Measurements from ENCODE around the gene SORBS2.

The SORBS2 gene

DNA sequence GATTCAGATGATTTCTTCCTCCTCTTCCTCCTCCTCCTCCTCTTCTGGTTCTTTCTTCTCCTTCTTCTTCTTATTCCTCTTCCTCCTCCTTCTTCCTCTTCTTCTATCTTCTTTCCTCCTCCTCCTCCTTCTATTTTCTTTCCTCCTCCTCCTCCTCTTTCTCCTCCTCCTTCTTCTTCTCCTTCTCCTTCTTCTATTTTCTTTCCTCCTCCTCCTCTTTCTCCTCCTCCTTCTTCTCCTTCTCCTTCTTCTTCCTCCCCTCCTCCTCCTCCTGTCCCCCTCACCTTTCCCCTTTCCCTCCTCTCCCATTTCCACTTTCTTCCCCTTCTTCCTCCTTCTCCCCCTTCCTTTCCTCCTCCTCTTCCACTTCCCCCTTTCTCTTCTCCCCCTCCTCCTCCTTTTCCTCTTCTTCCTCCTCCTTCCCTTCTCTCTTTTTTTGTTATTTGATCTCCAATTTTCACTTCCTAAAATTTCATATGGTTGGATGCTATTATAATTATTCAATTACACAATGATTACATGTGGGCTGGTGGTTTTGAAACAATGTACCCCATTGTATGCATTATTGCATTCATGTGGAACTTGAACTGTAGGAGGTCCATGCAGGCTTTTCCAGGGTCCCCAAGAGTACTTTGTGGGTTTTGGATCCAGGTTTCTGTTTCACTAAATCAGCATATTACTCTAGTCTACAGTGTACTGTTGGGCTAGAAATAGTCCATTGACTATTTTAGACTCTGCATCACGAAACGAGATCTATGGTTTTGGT lies 68.1 kb downstream of the SORBS2 start:
- no peak overlapping the region for H3K27ac ChIP-seq (ENCODE audit: low read length)
- peaks cover 0 to 1% of the 10 kb centered on the region in 2 donors for H3K4me1 ChIP-seq (ENCODE audit: control insufficient read depth in 1 of 2, insufficient read depth in 2 of 2, low read length in 2 of 2)
- H3K4me3 ChIP-seq (ENCODE audit: low read depth in 1 of 2, low read length in 2 of 2) = no peak overlapping the region
- H3K27me3 ChIP-seq (ENCODE audit: low read depth, low read length) = no peaks in the 10 kb centered on the region
- no peaks in the 10 kb centered on the region for H3K36me3 ChIP-seq (ENCODE audit: control insufficient read depth in 1 of 2, insufficient read depth in 2 of 2, low read length in 2 of 2)
- no peaks in the 10 kb centered on the region for H3K9me3 ChIP-seq (ENCODE audit: control insufficient read depth in 1 of 2, low read length in 2 of 2)

DNA sequence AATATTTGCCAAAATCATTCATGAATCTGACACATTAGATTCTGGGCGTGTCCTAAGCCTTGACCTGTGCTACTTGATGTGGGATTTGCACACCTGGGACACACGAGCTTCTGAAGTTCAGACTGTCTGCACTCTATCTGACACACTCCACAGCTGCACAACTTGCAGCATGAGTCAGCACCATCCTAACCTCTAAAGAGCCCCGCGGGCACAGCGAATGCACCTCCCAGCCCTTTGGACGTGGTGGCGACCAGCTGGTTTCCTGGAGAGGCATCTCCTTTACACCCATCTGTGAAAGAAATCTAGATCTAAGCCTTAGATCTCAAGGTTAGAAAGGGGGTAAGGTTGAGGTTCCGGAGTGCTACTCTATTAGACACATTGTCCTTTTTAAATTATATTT lies 69.2 kb downstream of the SORBS2 start:
- peaks cover 0 to 5% of the 10 kb centered on the region in 2 donors for H3K4me1 ChIP-seq (ENCODE audit: control insufficient read depth in 1 of 2, insufficient read depth in 2 of 2, low read length in 2 of 2)
- no peaks in the 10 kb centered on the region for H3K9me3 ChIP-seq (ENCODE audit: control insufficient read depth in 1 of 2, low read length in 2 of 2)
- no peak overlapping the region for H3K27ac ChIP-seq (ENCODE audit: low read length)
- no peak overlapping the region for H3K4me3 ChIP-seq (ENCODE audit: low read depth in 1 of 2, low read length in 2 of 2)
- no peaks in the 10 kb centered on the region for H3K27me3 ChIP-seq (ENCODE audit: low read depth, low read length)
- H3K36me3 ChIP-seq (ENCODE audit: control insufficient read depth in 1 of 2, insufficient read depth in 2 of 2, low read length in 2 of 2) = no peaks in the 10 kb centered on the region

DNA sequence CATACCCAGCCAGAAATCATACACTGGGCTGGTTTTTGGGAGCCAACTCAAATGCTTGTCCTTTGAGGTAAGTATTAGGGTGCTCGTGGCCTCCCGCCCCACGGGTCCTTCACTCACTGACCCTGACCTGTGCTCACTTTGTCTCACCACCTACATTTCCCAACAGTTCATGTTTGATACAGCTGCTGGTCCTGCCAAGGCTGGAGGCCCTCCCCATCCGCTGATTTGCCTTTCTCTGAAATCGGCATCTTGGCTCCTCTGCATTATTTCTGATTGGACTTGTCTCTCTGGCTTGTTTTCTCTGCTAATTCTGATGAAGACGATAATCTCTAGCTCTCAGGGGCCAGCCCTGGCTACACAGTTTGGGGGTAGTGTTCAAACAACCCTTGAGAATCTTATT lies 70.2 kb downstream of the SORBS2 start:
- peaks cover 0 to 14% of the 10 kb centered on the region in 2 donors for H3K4me1 ChIP-seq (ENCODE audit: control insufficient read depth in 1 of 2, insufficient read depth in 2 of 2, low read length in 2 of 2)
- no peaks in the 10 kb centered on the region for H3K27me3 ChIP-seq (ENCODE audit: low read depth, low read length)
- H3K27ac ChIP-seq (ENCODE audit: low read length) = no peak overlapping the region
- H3K36me3 ChIP-seq (ENCODE audit: control insufficient read depth in 1 of 2, insufficient read depth in 2 of 2, low read length in 2 of 2) = no peaks in the 10 kb centered on the region
- no peak overlapping the region for H3K4me3 ChIP-seq (ENCODE audit: low read depth in 1 of 2, low read length in 2 of 2)
- H3K9me3 ChIP-seq (ENCODE audit: control insufficient read depth in 1 of 2, low read length in 2 of 2) = no peaks in the 10 kb centered on the region

DNA sequence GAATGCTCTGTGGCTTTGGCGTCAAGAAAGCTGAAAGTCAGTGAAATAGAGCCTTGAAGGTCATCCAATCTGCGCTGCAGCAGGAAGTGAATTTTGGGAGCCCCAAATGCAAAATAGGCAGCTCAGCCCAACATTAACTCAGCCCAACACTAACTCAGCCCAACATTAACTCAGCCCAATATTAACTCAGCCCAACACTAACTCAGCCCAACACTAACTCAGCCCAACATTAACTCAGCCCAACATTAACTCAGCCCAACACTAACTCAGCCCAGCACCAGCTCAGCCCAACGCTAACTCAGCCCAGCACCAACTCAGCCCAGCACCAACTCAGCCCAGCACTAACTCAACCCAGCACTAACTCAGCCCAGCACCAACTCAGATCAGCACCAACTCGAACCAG lies 71.5 kb downstream of the SORBS2 start:
- no peak overlapping the region for H3K27ac ChIP-seq (ENCODE audit: low read length)
- no peaks in the 10 kb centered on the region for H3K27me3 ChIP-seq (ENCODE audit: low read depth, low read length)
- H3K4me1 ChIP-seq (ENCODE audit: control insufficient read depth in 1 of 2, insufficient read depth in 2 of 2, low read length in 2 of 2) = peaks cover 0 to 18% of the 10 kb centered on the region in 2 donors
- H3K4me3 ChIP-seq (ENCODE audit: low read depth in 1 of 2, low read length in 2 of 2) = no peak overlapping the region
- no peaks in the 10 kb centered on the region for H3K9me3 ChIP-seq (ENCODE audit: control insufficient read depth in 1 of 2, low read length in 2 of 2)
- H3K36me3 ChIP-seq (ENCODE audit: control insufficient read depth in 1 of 2, insufficient read depth in 2 of 2, low read length in 2 of 2) = no peaks in the 10 kb centered on the region

DNA sequence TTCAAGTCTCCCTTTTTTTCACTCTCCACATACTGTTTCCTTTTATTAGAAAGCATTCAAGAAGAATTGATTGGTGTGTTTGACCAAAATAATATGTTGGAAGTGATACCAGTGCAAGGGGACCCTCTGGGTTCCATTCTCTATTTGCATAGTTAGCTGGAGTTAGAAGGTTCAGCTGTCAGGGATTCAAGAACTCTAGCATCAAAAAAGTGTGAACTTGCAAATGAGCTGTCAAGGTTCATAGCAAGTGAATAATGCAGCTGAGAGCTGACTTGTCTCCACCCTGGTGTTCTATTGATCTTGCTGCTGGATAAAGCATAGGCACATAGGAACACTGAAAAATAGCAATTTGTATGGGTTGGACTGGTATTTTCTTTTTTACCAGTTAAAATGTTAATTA lies 73.2 kb downstream of the SORBS2 start:
- Histone ChIP-seq H3K4me1 (ENCODE audit: control insufficient read depth in 1 of 2, insufficient read depth in 2 of 2, low read length in 2 of 2) (peaks cover 0 to 25% of the 10 kb centered on the region in 2 donors), H3K27ac (ENCODE audit: low read length) (no peak overlapping the region), H3K36me3 (ENCODE audit: control insufficient read depth in 1 of 2, insufficient read depth in 2 of 2, low read length in 2 of 2) (no peaks in the 10 kb centered on the region), H3K4me3 (ENCODE audit: low read depth in 1 of 2, low read length in 2 of 2) (no peak overlapping the region), H3K27me3 (ENCODE audit: low read depth, low read length) (no peaks in the 10 kb centered on the region), H3K9me3 (ENCODE audit: control insufficient read depth in 1 of 2, low read length in 2 of 2) (no peaks in the 10 kb centered on the region)

DNA sequence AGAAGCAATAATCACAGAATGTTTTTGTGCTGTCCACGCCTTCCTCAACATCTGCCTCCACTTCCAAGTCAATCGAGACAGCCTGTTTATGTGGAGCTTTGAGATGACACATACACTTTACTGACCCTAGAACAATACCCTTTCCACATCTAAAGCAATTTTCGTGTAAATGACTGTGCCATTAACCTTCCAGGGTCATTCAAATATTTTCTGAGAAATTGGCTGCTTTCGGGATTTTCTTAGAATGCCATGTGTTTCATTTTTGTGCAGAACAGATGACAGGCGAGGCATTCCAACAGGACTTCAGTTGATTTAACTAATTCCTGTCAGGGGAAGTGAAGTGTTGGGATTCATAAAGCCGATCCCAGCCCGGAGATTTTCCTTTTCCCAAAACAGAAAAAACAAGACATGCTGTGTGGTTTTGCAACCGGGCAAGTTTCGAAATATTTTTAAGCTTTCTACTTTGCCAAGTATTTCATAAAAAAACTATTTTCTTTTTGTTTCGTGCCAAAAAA lies 73.9 kb downstream of the SORBS2 start:
- no peaks in the 10 kb centered on the region for H3K27me3 ChIP-seq (ENCODE audit: low read depth, low read length)
- H3K4me3 ChIP-seq (ENCODE audit: low read depth in 1 of 2, low read length in 2 of 2) = peak overlapping the region in 1 of 2 donors; percentile 18
- no peaks in the 10 kb centered on the region for H3K9me3 ChIP-seq (ENCODE audit: control insufficient read depth in 1 of 2, low read length in 2 of 2)
- H3K27ac ChIP-seq (ENCODE audit: low read length) = no peak overlapping the region
- no peaks in the 10 kb centered on the region for H3K36me3 ChIP-seq (ENCODE audit: control insufficient read depth in 1 of 2, insufficient read depth in 2 of 2, low read length in 2 of 2)
- H3K4me1 ChIP-seq (ENCODE audit: control insufficient read depth in 1 of 2, insufficient read depth in 2 of 2, low read length in 2 of 2) = peaks cover 0 to 25% of the 10 kb centered on the region in 2 donors

DNA sequence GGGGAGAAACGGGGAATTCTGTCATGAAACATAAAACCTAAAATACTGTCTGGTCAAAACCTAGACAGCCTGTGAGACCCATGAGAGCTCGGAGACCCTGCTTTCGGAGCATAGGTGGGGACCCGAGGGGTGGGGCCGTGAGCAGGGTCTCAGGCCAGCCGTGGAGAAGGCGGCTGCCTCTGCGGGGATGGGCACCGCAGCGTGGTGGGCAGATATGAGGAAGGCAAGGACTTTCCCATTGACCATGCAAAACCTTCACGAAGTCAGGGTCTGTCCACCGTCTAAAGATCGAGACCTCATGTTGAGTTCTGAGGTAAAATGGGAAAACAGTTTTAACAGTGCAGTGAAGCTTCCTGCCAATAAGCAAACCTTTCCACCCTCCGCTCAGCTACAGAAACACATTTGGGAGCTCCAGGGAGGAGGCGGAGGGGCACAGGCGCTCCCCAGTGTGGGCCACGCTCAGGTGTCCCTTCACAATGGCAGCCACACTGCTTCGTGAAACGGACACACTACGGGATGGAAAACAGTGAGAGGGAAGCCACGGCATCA lies 74.4 kb downstream of the SORBS2 start:
- Histone ChIP-seq H3K9me3 (ENCODE audit: control insufficient read depth in 1 of 2, low read length in 2 of 2) (no peaks in the 10 kb centered on the region), H3K4me3 (ENCODE audit: low read depth in 1 of 2, low read length in 2 of 2) (no peak overlapping the region), H3K27me3 (ENCODE audit: low read depth, low read length) (no peaks in the 10 kb centered on the region), H3K36me3 (ENCODE audit: control insufficient read depth in 1 of 2, insufficient read depth in 2 of 2, low read length in 2 of 2) (no peaks in the 10 kb centered on the region), H3K27ac (ENCODE audit: low read length) (no peak overlapping the region), H3K4me1 (ENCODE audit: control insufficient read depth in 1 of 2, insufficient read depth in 2 of 2, low read length in 2 of 2) (peaks cover 0 to 25% of the 10 kb centered on the region in 2 donors)

DNA sequence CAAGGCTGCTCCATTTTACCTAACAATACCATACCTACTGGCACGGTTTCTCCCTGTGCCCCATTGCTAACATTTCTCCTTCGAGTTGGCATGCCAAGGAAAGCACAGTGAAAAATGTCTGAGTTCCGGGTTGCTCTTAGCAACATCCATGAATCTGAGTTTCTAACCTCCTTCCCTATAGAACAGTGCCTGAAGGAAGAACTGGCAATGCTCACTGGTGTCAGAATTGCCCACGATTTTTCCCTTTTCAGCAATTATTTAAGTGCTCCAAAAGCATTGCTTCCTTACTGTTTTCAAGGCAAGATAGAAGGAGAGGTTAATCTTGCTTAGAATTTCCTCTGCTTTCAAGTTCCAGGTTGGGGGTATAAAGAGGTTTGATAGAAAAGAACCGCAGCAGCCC lies 75.1 kb downstream of the SORBS2 start:
- peaks cover 0 to 29% of the 10 kb centered on the region in 2 donors for H3K4me1 ChIP-seq (ENCODE audit: control insufficient read depth in 1 of 2, insufficient read depth in 2 of 2, low read length in 2 of 2)
- no peaks in the 10 kb centered on the region for H3K36me3 ChIP-seq (ENCODE audit: control insufficient read depth in 1 of 2, insufficient read depth in 2 of 2, low read length in 2 of 2)
- H3K9me3 ChIP-seq (ENCODE audit: control insufficient read depth in 1 of 2, low read length in 2 of 2) = no peaks in the 10 kb centered on the region
- no peak overlapping the region for H3K27ac ChIP-seq (ENCODE audit: low read length)
- H3K27me3 ChIP-seq (ENCODE audit: low read depth, low read length) = no peaks in the 10 kb centered on the region
- no peak overlapping the region for H3K4me3 ChIP-seq (ENCODE audit: low read depth in 1 of 2, low read length in 2 of 2)

DNA sequence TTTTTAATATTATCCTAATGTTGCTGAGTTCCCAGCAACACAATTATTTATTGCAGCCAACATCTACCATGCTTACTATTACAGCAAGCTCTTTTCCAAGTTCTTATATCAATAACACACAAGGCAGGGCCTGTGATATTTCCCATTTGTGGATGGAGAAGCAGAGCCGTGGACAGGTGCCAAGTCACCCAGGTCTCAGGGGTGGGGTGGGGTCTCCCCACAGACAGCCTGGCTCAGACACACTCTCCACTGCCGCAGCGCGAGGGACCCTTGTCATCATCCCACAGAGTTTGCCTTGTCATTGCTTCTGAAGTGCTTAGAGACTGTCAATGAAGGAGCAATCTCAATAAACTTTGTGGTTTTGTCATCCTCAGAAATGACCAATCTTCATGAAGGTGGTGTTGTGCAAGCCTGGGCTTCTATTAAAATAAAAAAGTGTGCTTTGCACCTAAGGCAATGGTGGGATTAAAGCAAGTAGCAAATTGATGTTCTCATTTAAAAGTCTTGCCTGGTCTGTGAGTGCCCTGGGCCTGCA lies 76.1 kb downstream of the SORBS2 start:
- Histone ChIP-seq H3K4me3 (ENCODE audit: low read depth in 1 of 2, low read length in 2 of 2) (no peak overlapping the region), H3K27me3 (ENCODE audit: low read depth, low read length) (no peaks in the 10 kb centered on the region), H3K36me3 (ENCODE audit: control insufficient read depth in 1 of 2, insufficient read depth in 2 of 2, low read length in 2 of 2) (no peaks in the 10 kb centered on the region), H3K9me3 (ENCODE audit: control insufficient read depth in 1 of 2, low read length in 2 of 2) (no peaks in the 10 kb centered on the region), H3K27ac (ENCODE audit: low read length) (no peak overlapping the region), H3K4me1 (ENCODE audit: control insufficient read depth in 1 of 2, insufficient read depth in 2 of 2, low read length in 2 of 2) (peaks cover under 1 to 31% of the 10 kb centered on the region in 2 donors)

DNA sequence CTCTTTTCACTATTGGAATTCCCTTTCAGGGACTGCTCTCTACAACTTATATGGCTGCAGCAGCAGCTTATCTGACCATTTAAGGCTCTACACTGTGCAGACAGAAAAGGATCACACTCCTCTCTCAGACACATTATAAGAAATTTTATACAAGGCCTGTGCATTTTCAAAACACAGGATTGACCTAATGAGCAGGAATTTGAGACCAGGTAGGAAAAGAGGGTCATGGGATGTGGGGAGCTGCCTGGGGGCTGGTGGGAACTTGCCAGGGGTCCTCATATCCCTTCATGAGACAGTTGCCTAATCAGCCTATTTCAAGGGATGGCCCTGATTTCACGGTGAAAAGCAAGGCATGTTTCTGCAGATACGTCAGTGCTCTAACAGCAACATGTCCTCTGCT lies 77.1 kb downstream of the SORBS2 start:
- Histone ChIP-seq H3K27ac (ENCODE audit: low read length) (no peak overlapping the region), H3K4me1 (ENCODE audit: control insufficient read depth in 1 of 2, insufficient read depth in 2 of 2, low read length in 2 of 2) (peaks cover 5 to 39% of the 10 kb centered on the region in 2 donors), H3K4me3 (ENCODE audit: low read depth in 1 of 2, low read length in 2 of 2) (peak overlapping the region in 1 of 2 donors; percentile 5), H3K36me3 (ENCODE audit: control insufficient read depth in 1 of 2, insufficient read depth in 2 of 2, low read length in 2 of 2) (no peaks in the 10 kb centered on the region), H3K27me3 (ENCODE audit: low read depth, low read length) (no peaks in the 10 kb centered on the region), H3K9me3 (ENCODE audit: control insufficient read depth in 1 of 2, low read length in 2 of 2) (no peaks in the 10 kb centered on the region)

DNA sequence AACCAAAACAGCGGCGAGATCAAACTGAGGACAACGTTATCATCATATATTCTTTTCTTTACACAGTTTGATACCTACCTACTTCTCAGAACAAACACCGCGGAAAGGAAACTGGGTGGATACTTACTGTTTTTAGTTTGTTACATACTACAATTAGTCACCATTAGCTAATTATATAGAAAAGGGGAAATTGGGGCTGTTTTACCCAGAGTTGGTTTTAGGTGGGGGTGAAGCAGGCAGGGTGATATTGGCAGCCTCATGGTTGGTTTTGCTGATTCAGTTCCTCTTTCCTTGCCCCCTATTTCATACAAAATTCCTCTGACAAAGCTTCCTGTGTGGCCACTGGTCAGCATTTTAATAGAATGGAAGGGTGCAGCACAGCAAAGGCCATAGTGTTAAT lies 77.8 kb downstream of the SORBS2 start:
- H3K4me1 ChIP-seq (ENCODE audit: control insufficient read depth in 1 of 2, insufficient read depth in 2 of 2, low read length in 2 of 2) = peaks cover 5 to 39% of the 10 kb centered on the region in 2 donors
- H3K27me3 ChIP-seq (ENCODE audit: low read depth, low read length) = no peaks in the 10 kb centered on the region
- no peaks in the 10 kb centered on the region for H3K9me3 ChIP-seq (ENCODE audit: control insufficient read depth in 1 of 2, low read length in 2 of 2)
- no peak overlapping the region for H3K27ac ChIP-seq (ENCODE audit: low read length)
- H3K36me3 ChIP-seq (ENCODE audit: control insufficient read depth in 1 of 2, insufficient read depth in 2 of 2, low read length in 2 of 2) = no peaks in the 10 kb centered on the region
- no peak overlapping the region for H3K4me3 ChIP-seq (ENCODE audit: low read depth in 1 of 2, low read length in 2 of 2)

Data from muscle layer of duodenum (tissue), 2 donors.